ENCODE results near the gene DMRT3. TPM values are rescaled to one million over a fixed set of nuclear protein-coding genes. Genes with fewer than 3 reads are reported as not detected.

DMRT3 gene
- polyA plus RNA-seq, 6 donors from 2014 or later = not detected

GRCh38 chr9:962023-962422 is 14.4 kb upstream of the DMRT3 start:
- H3K27ac Mint-ChIP-seq = no peak overlapping the region
- H3K4me1 Mint-ChIP-seq = no peaks in the 10 kb centered on the region
- H3K9me3 Mint-ChIP-seq = peaks cover 0 to 5% (median 2%) of the 10 kb centered on the region in 7 donors
- H3K36me3 Mint-ChIP-seq = peaks cover 0 to 9% of the 10 kb centered on the region in 2 donors
- H3K27me3 Mint-ChIP-seq = peaks cover 56 to 69% (median 66%) of the 10 kb centered on the region in 3 donors
- no peak for DNase-seq
- no peak overlapping the region for H3K4me3 Mint-ChIP-seq
- ATAC-seq (ENCODE audit: low read depth in 2 of 2) = no peak

GRCh38 chr9:965497-965896 is 11.0 kb upstream of the DMRT3 start:
- no peak for ATAC-seq (ENCODE audit: low read depth in 2 of 2)
- Mint-ChIP-seq H3K27ac (no peak overlapping the region), H3K4me3 (no peak overlapping the region), H3K36me3 (peaks cover 5 to 9% of the 10 kb centered on the region in 2 donors), H3K9me3 (peaks cover 0 to 25% (median 5%) of the 10 kb centered on the region in 7 donors), H3K27me3 (peaks cover 77 to 93% (median 85%) of the 10 kb centered on the region in 3 donors), H3K4me1 (peaks cover 0 to 6% (median 2%) of the 10 kb centered on the region in 3 donors)
- DNase-seq = no peak

DNA sequence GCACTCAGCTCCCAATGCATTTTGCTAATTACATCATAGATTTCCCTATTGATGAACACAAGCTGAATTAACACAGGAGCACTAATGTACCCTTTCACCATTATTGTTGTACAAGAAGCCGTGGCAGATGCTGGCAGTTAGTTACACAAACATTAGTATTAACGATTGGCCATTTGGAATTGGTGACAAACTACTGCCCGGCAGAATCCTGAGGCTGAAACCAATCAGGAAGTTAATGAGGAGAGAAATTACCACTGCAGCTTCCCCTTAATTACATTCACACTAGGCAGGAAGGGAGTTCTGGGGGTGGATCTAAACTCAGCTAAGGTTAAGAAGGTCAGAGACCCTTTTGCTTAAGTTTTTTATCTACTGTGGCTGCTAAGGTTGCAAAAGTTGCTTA is 9.6 kb upstream of the DMRT3 start:
- H3K27me3 Mint-ChIP-seq = peaks cover 63 to 80% (median 73%) of the 10 kb centered on the region in 3 donors
- no peak for ATAC-seq (ENCODE audit: low read depth in 2 of 2)
- peaks cover 5 to 6% of the 10 kb centered on the region in 2 donors for H3K36me3 Mint-ChIP-seq
- H3K27ac Mint-ChIP-seq = no peak overlapping the region
- no peak for DNase-seq
- H3K4me1 Mint-ChIP-seq = peaks cover 0 to 6% (median 2%) of the 10 kb centered on the region in 3 donors
- no peak overlapping the region for H3K4me3 Mint-ChIP-seq
- H3K9me3 Mint-ChIP-seq = peaks cover 0 to 25% (median 4%) of the 10 kb centered on the region in 7 donors

- DNase-seq (no peak), ATAC-seq (ENCODE audit: low read depth in 2 of 2) (no peak)
- Mint-ChIP-seq H3K4me3 (peak overlapping the region in 1 of 8 donors; percentile 6), H3K9me3 (peaks cover 0 to 25% (median 2%) of the 10 kb centered on the region in 7 donors), H3K36me3 (peaks cover under 1 to 5% of the 10 kb centered on the region in 2 donors), H3K27me3 (peaks cover 59 to 74% (median 72%) of the 10 kb centered on the region in 3 donors), H3K27ac (peak overlapping the region in 1 of 6 donors; percentile 34), H3K4me1 (peaks cover 0 to 9% (median 2%) of the 10 kb centered on the region in 3 donors)
Observed at GRCh38 chr9:967436-967835, 9.0 kb upstream of the DMRT3 start.

DNA sequence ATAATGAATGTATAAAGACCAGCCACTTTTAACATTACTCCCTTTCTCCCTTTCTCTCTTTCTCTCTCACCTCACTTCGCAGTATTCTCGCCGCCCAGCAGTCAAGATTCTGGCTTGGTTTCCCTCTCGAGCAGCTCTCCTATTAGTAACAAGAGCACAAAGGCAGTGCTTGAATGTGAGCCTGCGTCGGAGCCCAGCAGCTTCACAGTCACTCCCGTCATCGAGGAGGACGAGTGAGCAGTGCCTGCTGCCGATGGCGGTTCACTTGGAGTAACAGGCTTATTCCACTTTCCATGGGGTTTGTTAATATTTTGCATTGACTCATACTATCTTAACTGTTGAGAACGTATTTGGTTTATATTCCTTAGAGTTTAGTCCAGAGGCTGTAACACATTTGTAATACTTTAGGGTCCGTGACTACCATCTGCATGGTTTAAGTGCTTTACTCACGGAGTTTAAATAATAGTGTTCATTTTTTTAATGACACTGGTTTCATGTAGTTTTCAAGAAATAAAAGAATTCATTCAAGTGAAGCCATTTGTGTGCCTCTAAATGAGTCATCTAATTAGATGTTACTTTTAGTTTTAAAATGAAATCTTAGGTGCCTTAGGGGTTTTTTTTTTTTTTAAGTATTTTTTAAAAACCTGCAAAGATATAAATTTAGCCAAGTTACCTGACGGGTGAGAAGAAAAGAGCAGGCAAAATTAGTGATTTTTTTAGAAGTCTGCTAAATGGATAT is 8.4 kb upstream of the DMRT3 start:
- Mint-ChIP-seq H3K4me3 (peak overlapping the region in 1 of 8 donors; percentile 6), H3K27me3 (peaks cover 56 to 74% (median 71%) of the 10 kb centered on the region in 3 donors), H3K9me3 (peaks cover 0 to 25% (median 2%) of the 10 kb centered on the region in 7 donors), H3K4me1 (peaks cover 0 to 10% (median 2%) of the 10 kb centered on the region in 3 donors), H3K36me3 (peaks cover under 1 to 5% of the 10 kb centered on the region in 2 donors), H3K27ac (no peak overlapping the region)
- DNase-seq = no peak
- no peak for ATAC-seq (ENCODE audit: low read depth in 2 of 2)

DNA sequence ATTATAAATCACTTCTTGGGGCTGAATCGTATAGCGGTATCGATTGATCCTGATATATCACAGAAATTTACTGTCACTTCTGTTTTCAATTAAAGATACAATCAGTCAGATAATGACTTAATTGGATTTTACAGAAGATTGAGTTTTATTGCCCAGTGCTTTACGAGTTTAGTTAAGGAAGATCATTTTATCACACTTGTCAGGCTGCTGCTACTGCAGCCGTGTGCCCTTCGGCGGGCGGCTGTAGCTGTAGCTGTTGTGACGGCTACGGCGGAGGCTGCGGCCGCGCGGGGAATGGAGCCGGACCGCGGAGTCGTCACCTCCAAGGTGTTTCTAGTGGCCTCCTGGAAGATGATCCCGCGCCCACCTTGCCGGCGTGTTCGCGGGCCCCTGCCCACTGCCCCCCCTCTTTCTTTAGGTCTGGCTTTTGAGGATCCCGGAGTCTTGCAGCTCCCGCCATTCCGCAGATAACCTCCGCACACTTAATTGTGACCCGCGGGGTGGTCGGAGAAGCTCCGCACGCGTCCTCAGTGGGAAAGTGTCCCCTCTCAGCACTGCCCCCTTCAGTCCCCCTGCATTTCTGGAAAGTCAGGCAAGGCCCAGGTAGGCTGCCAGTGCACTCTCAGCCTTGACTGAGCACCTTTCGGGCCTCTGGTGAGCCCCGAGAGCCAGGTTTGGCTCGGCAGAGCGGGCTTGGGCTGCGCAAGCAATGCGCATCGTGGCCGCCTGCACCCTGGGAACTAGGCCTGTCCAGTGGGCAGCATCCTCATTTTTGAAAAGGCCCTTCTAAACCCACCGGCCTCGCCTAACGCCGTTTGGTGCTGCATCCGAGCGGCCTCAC is 6.9 kb upstream of the DMRT3 start:
- H3K4me3 Mint-ChIP-seq = peak overlapping the region in 2 of 8 donors; percentile 36 to 64
- DNase-seq = no peak
- H3K27me3 Mint-ChIP-seq = peaks cover 62 to 78% (median 76%) of the 10 kb centered on the region in 3 donors
- peak overlapping the region in 4 of 6 donors; percentile 41 to 78 (median 62) for H3K27ac Mint-ChIP-seq
- H3K36me3 Mint-ChIP-seq = peaks cover 10 to 12% of the 10 kb centered on the region in 2 donors
- peaks cover 0 to 34% (median 6%) of the 10 kb centered on the region in 7 donors for H3K9me3 Mint-ChIP-seq
- H3K4me1 Mint-ChIP-seq = peaks cover 0 to 23% (median 7%) of the 10 kb centered on the region in 3 donors
- ATAC-seq (ENCODE audit: low read depth in 2 of 2) = no peak

GRCh38 chr9:970151-970996 is 6.1 kb upstream of the DMRT3 start:
- peak overlapping the region in 6 of 8 donors; percentile 36 to 74 (median 56) for H3K4me3 Mint-ChIP-seq
- peaks cover 0 to 27% (median 7%) of the 10 kb centered on the region in 3 donors for H3K4me1 Mint-ChIP-seq
- peaks cover 0 to 39% (median 7%) of the 10 kb centered on the region in 7 donors for H3K9me3 Mint-ChIP-seq
- H3K36me3 Mint-ChIP-seq = peaks cover 10 to 12% of the 10 kb centered on the region in 2 donors
- H3K27ac Mint-ChIP-seq = peak overlapping the region in 2 of 6 donors; percentile 64 to 74
- peaks cover 63 to 78% (median 75%) of the 10 kb centered on the region in 3 donors for H3K27me3 Mint-ChIP-seq
- ATAC-seq (ENCODE audit: low read depth in 2 of 2) (no peak), DNase-seq (no peak)

DNA sequence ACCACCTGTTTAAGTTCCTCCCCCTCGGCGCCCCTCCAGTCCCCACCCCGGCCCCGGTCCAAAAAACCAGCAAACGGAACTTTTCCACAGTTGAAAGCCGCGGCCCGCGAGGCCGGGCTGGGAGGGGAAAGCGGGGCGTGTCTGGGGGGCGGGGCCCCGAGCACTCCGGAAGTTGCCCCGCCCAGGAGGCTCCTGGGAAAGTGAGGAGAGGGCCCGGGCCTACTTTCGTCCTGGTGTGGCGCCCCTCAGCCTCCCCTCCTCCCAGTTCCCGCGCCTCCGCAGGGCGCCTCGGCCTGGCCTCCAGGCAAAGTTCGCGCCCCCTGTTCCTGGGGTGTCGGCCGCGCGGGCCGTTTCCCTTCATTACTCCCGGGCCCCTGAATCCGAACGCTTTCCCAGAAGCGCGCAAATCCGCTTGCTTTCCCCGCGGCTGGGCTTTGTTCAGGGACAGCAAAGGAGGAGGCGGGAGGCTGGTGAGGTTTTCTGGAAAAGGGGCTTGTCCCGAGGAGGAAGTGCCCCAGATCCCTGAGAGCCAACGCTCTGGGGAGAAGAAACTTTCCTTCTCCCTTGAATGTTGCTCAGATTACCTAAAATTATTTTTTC is 4.5 kb upstream of the DMRT3 start:
- Mint-ChIP-seq H3K27me3 (peaks cover 57 to 76% (median 69%) of the 10 kb centered on the region in 3 donors), H3K4me1 (peaks cover 0 to 34% (median 7%) of the 10 kb centered on the region in 3 donors), H3K36me3 (peaks cover 10 to 12% of the 10 kb centered on the region in 2 donors), H3K4me3 (peak overlapping the region in 7 of 8 donors; percentile 6 to 66 (median 43)), H3K9me3 (peaks cover 0 to 40% (median 7%) of the 10 kb centered on the region in 7 donors), H3K27ac (peak overlapping the region in 2 of 6 donors; percentile 49 to 51)
- DNase-seq (no peak), ATAC-seq (ENCODE audit: low read depth in 2 of 2) (no peak)

DNA sequence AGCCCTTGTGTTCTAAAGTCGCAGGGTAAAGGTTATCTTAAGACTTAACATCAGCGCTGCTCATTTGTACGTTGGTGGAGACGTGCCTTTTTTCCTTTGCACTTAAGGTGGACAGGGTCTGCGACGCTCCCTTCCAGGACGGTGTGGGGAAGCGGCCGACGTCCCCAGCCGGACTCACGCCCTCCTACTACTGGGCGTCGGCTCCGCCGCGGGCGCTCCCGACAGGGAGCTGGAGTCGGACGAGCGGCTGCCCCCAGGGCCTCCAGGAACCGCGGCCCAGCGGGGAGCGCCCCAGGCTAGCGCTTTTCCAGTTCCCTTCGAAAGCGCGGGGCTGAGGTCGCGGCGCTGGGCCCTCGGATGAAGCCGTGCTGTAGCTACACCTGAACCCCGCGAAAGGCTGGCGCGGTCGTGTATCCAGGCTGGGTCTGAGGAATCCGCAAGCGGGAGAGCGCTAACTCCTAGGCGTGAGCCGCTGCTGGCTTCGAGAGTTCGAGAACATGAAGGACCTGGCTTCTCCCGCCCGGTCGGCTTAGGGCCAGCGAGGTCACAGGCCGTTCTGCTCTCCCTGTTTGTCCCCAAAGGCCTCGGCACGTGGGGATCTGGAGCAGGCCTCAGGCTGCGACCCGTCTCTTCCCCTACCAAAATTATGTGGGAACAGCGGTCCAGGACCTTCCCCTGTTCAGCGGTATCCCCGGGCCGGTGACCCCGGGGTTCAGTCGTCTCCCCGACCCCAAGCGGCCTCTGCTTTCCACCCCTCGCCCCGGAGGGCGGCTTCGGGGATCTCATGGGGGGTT is 3.8 kb upstream of the DMRT3 start:
- Mint-ChIP-seq H3K27ac (peak overlapping the region in 1 of 6 donors; percentile 49), H3K9me3 (peaks cover 0 to 35% (median 7%) of the 10 kb centered on the region in 7 donors), H3K36me3 (peaks cover 10 to 12% of the 10 kb centered on the region in 2 donors), H3K27me3 (peaks cover 50 to 74% (median 68%) of the 10 kb centered on the region in 3 donors), H3K4me3 (peak overlapping the region in 5 of 8 donors; percentile 33 to 53 (median 43)), H3K4me1 (peaks cover 0 to 34% (median 7%) of the 10 kb centered on the region in 3 donors)
- DNase-seq (peak; percentile 3), ATAC-seq (ENCODE audit: low read depth in 2 of 2) (no peak)

GRCh38 chr9:973295-973834 is 3.1 kb upstream of the DMRT3 start:
- ATAC-seq (ENCODE audit: low read depth in 2 of 2) (no peak), DNase-seq (no peak)
- H3K4me3 Mint-ChIP-seq = peak overlapping the region in 4 of 8 donors; percentile 26 to 69 (median 44)
- H3K27me3 Mint-ChIP-seq = peaks cover 52 to 75% (median 69%) of the 10 kb centered on the region in 3 donors
- H3K9me3 Mint-ChIP-seq = peaks cover 0 to 31% (median 7%) of the 10 kb centered on the region in 7 donors
- H3K27ac Mint-ChIP-seq = peak overlapping the region in 3 of 6 donors; percentile 32 to 67 (median 63)
- H3K4me1 Mint-ChIP-seq = peaks cover 0 to 34% (median 5%) of the 10 kb centered on the region in 3 donors
- H3K36me3 Mint-ChIP-seq = peaks cover 10 to 12% of the 10 kb centered on the region in 2 donors

Measured in naive B cell (primary cell).